Measurements from ENCODE around the gene AMBRA1. TPM values are rescaled to one million over a fixed set of nuclear protein-coding genes. Genes with fewer than 3 reads are reported as not detected.
A peak's percentile ranks its signal among the peaks of the same experiment; 100 is the strongest.

The AMBRA1 gene, protein sequence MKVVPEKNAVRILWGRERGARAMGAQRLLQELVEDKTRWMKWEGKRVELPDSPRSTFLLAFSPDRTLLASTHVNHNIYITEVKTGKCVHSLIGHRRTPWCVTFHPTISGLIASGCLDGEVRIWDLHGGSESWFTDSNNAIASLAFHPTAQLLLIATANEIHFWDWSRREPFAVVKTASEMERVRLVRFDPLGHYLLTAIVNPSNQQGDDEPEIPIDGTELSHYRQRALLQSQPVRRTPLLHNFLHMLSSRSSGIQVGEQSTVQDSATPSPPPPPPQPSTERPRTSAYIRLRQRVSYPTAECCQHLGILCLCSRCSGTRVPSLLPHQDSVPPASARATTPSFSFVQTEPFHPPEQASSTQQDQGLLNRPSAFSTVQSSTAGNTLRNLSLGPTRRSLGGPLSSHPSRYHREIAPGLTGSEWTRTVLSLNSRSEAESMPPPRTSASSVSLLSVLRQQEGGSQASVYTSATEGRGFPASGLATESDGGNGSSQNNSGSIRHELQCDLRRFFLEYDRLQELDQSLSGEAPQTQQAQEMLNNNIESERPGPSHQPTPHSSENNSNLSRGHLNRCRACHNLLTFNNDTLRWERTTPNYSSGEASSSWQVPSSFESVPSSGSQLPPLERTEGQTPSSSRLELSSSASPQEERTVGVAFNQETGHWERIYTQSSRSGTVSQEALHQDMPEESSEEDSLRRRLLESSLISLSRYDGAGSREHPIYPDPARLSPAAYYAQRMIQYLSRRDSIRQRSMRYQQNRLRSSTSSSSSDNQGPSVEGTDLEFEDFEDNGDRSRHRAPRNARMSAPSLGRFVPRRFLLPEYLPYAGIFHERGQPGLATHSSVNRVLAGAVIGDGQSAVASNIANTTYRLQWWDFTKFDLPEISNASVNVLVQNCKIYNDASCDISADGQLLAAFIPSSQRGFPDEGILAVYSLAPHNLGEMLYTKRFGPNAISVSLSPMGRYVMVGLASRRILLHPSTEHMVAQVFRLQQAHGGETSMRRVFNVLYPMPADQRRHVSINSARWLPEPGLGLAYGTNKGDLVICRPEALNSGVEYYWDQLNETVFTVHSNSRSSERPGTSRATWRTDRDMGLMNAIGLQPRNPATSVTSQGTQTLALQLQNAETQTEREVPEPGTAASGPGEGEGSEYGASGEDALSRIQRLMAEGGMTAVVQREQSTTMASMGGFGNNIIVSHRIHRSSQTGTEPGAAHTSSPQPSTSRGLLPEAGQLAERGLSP (N-terminal part only)
- polyA plus RNA-seq (2013, experiment 1 of 2; ENCODE audit: insufficient read length) = 14.1 TPM
- polyA plus RNA-seq (2013, experiment 2 of 2; ENCODE audit: insufficient read length) = 10.4 TPM

DNA sequence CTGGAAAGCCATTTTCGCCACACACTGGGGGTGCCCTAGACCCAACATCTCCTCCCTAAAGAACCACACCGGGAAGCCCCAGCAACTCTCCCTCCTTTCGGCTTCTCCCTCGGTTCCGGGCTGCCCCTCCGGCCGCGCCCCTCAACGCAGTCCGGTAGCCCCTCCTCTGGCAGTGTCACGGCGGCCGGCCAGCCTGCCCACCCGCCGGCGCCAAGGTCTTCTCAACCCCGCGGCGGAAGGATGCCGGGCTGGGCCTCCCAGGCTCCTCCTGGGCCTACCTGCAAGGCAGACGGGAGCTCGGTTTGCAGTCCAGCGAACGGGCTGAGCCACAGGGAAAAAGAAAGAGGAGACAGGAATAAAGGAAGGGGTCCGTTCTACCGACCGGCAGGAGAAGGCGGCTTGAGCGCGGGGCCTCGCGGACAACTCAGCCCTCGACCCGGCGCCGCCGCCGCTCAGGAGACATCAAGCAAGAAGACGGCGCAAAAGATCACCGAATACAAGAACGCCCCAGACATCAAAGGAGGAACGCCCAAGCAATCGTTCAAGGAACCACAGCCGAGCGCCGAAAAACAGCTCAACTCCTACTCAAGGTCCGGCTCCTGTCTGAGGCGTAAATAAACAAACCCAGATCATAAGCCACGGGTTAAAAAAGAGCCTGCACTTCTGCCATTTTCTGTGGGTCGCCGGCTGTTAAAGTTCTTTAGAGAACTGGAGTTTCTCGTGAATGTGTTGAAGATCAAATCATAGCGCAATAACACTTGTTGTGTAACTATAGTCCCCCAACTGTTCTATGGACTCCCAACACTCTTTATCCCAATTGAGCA, at the start of gene AMBRA1:
Gene AMBRA1, minus strand, starts transcription at position 474 of the 824 bp plus-strand sequence. CDS start 45,643 bp downstream, outside the sequence.
- peak; percentile 91 for DNase-seq

DNA sequence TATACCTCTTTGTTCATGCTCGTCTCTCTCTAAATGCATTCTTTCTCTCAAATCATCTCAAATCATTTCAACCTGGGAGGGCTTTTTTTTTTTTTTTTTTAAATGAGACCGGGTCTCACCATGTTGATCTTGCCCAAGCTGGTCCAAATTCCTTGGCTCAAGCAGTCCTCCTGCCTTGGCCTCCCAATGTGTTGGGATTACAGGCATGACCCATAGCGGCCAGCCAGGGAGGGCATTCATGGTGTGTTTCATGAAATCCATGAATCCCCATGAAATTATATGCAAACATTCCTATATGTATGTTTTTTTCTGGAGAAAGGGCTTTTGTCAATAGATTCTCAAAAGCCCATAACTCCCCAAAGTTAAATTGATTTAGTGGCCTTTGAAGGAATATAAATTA, 49.7 kb upstream of the AMBRA1 start:
- no peak for DNase-seq

DNA sequence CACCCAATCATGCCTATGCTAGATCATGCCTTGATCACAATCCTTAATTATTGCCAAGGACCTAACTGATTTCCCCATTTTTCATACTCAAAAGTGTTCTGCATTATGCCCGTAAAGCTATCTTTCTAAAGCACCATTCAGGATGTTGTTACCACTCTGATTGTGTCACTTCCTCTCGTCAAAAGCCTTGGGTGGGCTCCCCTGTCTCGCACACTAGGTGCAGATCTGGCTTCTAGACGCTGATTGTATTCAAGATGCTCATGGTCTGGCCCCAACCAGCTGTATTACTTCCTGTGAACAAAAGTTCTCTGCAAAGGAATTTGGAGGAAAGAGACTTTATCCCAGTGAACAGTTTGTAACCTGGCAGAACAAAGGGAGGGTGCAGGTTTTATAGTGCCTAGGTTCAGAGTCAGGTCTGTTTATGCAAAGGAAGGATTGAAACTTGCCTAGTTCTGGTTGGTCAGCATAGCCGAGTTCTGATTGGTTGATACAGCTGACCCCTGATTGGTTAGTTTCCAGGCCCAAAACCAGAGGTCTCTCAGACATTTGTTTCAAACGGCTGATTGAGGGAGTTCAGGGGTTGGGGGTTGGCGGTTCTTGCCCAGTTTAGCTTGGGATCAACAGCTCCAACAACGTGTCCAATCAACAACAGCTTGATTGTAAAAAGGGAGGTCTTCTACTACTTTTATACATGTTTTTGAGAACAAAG, 49.0 kb upstream of the AMBRA1 start:
- no peak for DNase-seq

DNA sequence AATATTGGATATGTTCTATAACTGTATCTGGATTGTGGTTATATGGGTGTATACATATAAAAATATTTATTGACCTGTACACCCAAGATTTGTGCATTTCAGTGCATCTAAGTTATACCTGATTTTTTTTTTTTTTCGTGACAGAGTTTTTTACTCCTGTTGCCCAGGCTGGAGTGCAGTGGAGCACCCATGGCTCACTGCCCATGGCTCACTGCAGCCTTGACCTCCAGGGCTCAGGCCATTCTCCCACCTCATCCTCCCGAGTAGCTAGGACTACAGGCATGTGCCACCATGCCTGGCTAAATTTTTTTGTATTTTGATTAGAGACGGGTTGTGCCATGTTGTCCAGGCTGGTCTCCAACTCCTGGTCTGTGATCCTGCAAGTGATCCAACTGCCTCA, 47.8 kb upstream of the AMBRA1 start:
- DNase-seq = no peak

DNA sequence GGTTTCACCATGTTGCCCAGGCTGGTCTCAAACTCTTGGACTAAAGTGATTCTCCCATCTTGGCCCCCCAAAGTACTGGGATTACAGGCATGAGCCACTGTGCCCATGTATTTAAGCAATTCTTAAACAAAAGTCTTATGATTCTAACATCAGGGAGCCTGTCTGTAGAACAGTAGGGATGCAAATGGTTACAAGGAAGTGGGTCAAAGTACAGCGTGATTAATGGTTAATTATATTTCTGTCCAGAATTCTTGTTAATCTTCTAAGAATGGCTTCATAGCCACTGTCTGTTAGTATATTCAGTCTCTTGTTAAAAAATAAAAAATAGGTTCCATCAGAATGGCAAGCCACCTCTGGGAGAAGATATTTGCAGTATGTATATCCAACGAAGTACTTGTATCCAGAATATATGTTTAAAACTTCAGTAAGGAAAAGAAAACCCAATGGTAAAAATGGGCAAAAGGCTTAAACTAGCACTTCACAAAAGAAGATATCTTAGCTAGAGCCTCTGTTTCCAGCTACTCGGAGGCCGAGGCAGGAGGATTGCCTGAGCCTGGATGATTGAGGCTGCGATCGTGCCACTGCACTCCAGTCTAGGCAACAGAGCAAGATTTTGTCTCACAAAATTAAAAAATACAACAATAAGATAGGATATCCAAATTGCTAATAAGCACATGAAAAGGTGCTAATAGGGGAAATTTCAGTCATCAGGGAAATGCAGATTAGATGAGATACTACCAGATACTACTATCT, 46.4 kb upstream of the AMBRA1 start:
- no peak for DNase-seq

DNA sequence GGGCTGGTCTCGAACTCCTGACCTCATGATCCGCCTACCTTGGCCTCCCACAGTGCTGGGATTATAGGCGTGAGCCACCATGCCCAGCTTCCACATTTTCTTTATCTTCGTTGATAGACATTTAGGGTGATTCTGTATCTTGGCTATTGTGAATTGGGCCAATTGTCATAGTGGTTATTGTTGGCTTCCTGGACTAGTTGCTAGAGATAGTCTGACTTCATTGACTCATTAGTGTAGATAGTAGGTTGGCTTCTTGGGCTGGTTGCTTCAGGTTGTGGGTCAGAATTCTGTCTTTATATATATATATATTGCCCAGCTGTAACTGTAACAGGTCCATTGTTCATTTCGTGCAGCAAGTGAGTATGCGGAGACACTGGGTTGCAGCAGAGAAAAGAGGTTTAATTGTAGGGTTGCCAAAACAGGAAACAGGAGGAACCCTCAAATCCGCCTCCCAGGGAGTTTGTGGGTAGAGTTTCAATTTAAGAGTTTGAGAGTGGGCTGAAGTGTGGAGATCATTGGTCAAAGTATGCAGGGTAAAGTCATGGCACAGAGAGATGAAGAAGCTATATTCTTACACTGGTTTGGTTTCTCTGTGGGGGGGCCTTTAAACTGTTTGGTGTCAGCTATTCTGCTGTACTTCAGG, 45.5 kb upstream of the AMBRA1 start:
- DNase-seq = no peak

DNA sequence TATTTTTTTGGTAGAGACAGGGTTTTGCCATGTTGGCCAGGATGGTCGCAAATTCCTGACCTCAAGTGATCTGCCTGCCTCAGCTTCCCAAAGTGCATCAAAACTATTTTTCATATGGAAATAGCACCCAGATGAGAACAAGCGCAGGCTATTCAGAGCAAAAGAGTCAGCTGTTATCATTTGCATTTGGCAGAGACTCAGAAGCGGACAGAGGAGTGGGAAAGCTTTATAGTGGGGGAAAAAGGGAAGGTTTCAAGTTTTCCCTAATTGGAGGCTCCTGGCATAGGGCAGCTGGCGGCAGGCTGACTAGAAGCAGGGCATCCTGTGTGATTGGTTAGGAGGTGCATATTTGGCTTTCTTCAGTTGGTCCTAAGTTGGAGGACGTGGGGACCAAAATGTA, 43.7 kb upstream of the AMBRA1 start:
- no peak for DNase-seq

DNA sequence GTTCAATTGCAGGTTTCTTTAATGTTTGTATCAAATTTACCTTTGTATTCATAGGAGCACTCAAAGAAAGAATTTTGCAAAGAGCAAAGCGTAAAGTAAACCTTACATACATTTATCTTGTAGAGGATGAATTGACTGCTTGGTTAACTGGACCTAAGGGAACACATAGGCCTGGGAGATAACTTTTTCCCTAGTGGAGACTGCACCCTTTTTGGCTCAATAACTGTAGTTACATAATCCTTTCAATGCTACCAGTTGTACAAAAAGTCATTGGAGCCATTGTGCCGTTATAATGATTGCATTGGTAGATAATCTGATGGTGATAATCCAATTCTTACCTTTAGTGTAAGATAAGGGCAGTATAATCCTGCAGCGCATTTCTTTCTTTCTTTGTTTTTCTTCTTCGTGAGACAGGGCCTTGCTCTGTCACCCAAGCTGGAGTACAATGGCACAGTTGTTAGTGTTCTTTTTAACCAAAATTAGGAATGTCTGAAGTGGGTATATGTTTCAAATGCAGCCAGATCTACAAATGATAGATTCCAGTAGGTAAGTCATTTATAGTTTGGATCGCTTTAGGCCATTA, 41.8 kb upstream of the AMBRA1 start:
- DNase-seq = no peak

DNA sequence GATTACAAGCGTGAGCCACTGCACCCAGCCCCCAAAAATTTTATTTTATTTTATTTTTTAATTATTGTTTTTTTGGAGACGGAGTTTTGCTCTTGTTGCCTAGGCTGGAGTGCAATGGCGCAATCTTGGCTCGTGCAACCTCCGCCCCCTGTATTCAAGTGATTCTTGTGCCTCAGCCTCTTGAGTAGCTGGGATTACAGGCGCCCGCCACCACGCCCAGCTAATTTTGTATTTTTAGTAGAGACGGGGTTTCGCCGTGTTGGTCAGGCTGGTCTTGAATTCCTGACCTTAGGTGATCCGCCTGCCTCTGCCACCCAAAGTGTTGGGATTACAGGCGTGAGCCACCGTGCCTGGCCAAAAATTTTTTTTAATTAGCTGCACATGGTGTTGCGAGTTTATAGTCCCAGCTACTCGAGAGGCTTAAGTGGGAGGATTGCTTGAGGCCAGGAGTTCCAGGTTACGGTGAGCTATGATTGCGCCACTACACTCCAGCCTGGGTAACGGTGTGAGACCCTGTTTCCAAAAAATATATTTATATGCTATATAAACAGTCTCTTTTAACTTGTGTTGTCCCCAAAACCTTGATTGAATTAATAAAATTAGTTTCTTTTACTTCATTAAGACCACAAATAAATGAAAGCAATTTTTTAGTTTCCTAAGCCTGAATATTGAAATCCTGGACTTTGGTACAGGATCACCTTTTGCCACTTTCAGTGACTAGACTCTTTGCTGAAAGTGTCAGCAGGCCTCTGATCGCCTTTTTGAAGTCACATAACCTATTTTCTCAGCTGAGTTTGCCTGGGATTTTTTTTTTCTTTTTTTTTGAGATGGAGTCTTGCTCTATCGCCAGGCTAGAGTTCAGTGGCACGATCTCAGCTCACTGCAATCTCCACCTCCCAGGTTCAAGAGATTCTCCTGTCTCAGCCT, 39.7 kb upstream of the AMBRA1 start:
- no peak for DNase-seq

DNA sequence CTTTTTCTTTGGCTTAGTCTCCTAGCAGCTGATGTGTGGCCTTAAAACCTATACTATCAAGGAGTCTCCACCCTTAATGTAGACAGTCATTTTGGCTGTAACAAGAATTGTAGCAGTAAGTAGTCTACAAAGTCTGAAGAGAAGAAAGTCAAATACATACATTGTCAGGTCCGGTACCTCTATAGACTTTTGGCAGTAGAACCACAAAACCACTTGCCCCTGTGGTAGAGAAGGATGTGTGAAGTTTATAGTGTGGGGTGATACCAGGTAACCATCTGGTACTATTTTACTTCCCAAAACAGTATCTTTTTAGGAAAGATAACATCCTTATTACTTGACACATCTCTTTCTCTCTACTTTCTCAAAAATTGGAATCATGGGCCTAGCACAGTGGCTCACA, 38.7 kb upstream of the AMBRA1 start:
- DNase-seq = no peak

DNA sequence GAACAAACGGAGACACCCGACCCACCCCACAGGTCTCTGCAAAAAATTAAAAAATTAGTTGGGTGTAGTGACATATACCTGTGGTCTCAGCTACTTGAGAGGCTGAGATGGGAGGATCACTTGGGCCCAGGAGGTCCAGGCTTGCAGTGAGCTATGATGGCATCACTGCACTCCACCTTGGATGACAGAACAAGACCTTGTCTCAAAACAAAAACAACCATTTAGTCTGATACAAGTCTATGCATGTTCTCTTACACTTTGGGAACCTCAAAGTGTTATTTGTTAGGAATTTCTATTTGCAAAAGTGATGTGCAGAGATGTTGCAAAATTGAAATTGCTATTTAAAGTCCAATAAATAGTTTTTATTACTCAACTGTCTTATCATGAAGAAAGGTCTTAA, 37.9 kb upstream of the AMBRA1 start:
- no peak for DNase-seq

DNA sequence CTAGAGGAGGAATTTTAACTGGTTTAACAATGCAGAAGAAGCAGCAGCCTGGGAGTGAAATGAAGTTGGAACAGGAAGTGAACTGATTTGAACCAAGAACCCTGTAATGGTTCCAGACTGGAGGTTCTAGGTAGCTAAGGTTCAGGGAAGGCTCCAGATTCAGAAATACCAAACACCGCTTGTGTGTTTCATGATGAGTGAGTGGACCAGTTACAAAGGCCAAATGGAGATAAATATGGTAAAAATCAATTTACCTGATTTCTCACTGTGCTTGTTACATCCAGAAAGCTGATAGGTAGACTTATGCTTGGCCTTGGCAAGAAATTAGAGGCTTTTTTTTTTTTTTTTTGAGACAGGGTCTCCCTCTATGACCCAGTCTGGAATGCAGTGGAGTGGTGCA, 36.4 kb upstream of the AMBRA1 start:
- no peak for DNase-seq

DNA sequence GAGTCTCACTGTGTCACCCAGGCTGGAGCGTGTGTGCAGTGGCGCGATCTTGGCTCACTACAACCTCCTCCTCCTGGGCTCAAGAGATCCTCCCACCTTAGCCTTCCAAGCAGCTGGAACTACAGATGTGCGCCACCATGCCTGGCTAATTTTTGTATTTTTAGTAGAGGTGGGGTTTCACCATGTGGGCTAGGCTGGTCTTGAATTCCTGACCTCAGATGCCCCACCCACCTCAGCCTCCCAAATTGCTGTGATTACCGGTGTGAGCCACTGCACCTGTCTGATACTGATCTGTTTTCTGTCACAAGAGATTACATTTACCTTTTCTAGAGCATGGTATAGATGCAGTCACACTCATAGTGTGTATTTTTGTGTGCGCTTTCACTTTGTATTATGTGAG, 35.1 kb upstream of the AMBRA1 start:
- no peak for DNase-seq

DNA sequence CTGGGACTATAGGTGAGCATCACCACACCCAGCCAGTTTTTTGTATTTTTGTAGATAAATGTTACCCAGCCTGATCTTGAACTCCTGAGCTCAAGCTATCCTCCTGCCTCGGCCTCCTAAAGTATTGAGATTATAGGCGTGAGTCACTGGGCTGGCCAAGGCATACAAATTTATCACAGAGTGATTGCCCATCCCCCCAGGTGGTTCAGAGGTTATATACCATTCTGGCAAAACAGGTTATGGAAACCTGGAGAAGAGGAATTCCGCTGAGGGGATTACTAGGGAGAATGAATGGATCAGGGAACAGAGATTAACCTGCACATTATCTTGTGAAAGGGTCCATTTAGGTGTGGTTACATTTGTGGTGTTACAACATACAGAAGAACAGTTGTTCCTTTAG, 31.6 kb upstream of the AMBRA1 start:
- no peak for DNase-seq

DNA sequence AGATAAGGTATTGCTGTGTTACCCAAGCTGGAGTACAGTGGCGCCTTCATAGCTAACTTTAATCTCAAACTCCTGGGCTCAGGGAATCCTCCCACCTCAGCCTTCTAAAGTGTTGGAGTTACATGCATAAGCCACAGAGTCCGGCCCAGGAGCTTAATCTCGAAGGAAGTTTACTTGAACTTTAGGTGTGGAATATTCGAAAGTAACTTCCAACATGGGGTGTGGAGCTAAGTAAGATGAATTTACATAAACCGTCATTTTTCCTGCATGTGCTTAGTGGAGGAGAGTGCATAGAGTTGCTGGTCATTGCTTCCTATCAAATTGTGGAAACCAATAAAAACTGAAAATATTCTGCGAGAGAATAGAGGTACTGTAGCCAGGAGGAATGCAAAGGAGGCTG, 25.0 kb upstream of the AMBRA1 start:
- no peak for DNase-seq

DNA sequence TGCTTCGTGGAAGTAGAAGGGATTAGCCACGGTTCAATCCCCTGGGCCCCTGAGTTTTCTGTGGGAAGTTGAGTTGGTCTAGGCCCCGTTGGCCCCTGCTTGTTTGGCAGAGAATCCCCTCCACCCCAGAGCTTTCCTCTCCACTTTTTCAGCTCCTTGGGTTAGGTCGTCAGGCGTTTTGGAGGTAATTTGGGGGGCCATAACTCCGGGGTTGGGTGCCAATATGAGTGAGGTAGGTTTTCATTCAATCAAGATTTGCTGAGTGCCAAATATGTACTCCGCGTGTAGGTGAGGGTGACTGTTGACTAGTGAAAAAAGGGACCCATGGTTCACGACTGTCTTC, 24.1 kb upstream of the AMBRA1 start:
- no peak for DNase-seq

DNA sequence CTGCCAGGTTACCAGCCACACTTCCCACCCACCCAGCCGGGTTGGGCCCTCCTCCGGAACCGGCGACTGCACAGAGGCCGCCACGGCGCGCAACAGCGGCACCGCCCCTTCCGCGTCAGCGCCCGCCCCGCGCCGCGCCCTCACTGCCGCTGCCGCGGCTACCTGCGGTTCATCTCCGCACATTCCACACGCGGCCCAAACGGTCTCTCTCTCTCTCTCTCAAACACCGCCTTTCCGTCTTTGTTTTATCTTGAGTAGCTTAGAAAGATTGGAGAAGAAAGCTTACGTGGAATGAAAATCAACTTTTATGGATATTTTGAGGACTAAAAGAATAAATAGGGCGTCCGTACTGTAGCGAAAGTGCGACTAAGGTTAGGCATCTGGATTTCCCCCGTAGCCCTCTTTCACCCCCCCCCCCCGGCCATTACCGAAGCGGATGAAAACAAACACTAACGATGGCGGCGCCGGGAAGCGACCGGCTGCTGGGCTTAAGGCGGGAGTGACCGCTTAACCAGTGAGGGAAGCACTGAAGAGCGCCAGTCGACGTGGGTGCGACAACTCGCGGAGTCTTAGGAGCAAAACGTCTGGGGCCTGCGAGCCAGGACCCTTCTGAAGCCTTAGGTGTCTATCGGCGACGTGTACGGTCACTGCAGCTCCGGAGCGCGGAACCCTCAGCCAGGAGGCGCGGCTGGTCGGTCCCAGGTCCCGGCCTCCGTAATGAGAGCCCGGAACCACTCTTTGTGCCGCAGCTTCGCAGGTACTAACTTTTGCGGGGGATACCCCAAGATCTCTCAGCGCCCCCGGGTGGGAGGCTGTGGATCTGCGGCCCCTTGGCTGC, 23.5 kb upstream of the AMBRA1 start, which contains the start of the genes ATG13 and HARBI1:
Gene ATG13, plus strand, starts transcription at position 420 of the 838 bp plus-strand sequence. CDS start 26,739 bp downstream, outside the sequence.
Gene HARBI1, minus strand, starts transcription at position 94 of the 838 bp plus-strand sequence. CDS start 990 bp downstream, outside the sequence.
- peak; percentile 88 for DNase-seq
